WTC11 (cell line): ENCODE results near the gene C2orf80. TPM values are rescaled to one million over a fixed set of nuclear protein-coding genes. Genes with fewer than 3 reads are reported as not detected.

Source experiments
- ATAC-seq: fragments of 200-7000 bp; cut with Tn5 transposase; 2 replicates; pipeline ENCODE4 v1.10.0; 2021; ENCODE audit warnings: mild to moderate bottlenecking, moderate library complexity
- CTCF ChIA-PET: fragments of 300-600 bp; sonication (Branson Sonifier 250); formaldehyde crosslinking; loops from one replicate; lab custom pipeline; 2021; ENCODE audit warnings: antibody characterized with exemption; lab: Charles Lee
- POLR2A ChIA-PET: fragments of 350-600 bp; sonication (Branson Sonifier 250); formaldehyde crosslinking; loops from one replicate; lab custom pipeline; 2021; ENCODE audit warnings: antibody characterized with exemption; lab: Charles Lee
- DNase-seq: peaks from one replicate; pipeline ENCODE4 v3.0.0; 2021; ENCODE audit warnings: low spot score
- H3K27ac Mint-ChIP-seq: 2 replicates; pipeline ENCODE4 v1.8.0; 2021; ENCODE audit warnings: mixed read lengths
- H3K27me3 Mint-ChIP-seq: 2 replicates; pipeline ENCODE4 v1.8.0; 2021; ENCODE audit warnings: low read depth, mild to moderate bottlenecking, moderate library complexity, mixed read lengths
- H3K36me3 Mint-ChIP-seq: 2 replicates; pipeline ENCODE4 v1.8.0; 2021; ENCODE audit warnings: mixed read lengths
- H3K4me1 Mint-ChIP-seq: 2 replicates; pipeline ENCODE4 v1.8.0; 2022; ENCODE audit warnings: mixed read lengths
- H3K4me3 Mint-ChIP-seq: 2 replicates; pipeline ENCODE4 v1.8.0; 2021; ENCODE audit warnings: mild to moderate bottlenecking, moderate library complexity, mixed read lengths
- H3K9me3 Mint-ChIP-seq: 2 replicates; pipeline ENCODE4 v1.8.0; 2021; ENCODE audit warnings: mixed read lengths
- E2F5 ChIP-seq: sonication (generic); formaldehyde crosslinking; IDR thresholded peaks from 2 replicates; pipeline ENCODE4 v1.8.1; 2022; ENCODE audit warnings: mild to moderate bottlenecking, moderate library complexity, missing genetic modification reagents
- FOXJ3 ChIP-seq: sonication (generic); formaldehyde crosslinking; IDR thresholded peaks from 2 replicates; pipeline ENCODE4 v1.9.0; 2021; ENCODE audit warnings: missing genetic modification reagents, mild to moderate bottlenecking, borderline replicate concordance
- FOXK1 ChIP-seq: sonication (generic); formaldehyde crosslinking; IDR thresholded peaks from 2 replicates; pipeline ENCODE4 v1.8.0; 2022; ENCODE audit warnings: mild to moderate bottlenecking, moderate library complexity, missing genetic modification reagents
- FOXP1 ChIP-seq: sonication (generic); formaldehyde crosslinking; IDR thresholded peaks from 2 replicates; pipeline ENCODE4 v1.8.0; 2022; ENCODE audit warnings: missing genetic modification reagents, mild to moderate bottlenecking, moderate library complexity, borderline replicate concordance
- KAT7 ChIP-seq: sonication (generic); formaldehyde crosslinking; IDR thresholded peaks from 2 replicates; pipeline ENCODE4 v1.8.1; 2023; ENCODE audit warnings: missing genetic modification reagents, mild to moderate bottlenecking, borderline replicate concordance
- PRRX2 ChIP-seq: fragments of 250-450 bp; sonication (Bioruptor Pico); IDR thresholded peaks from 2 replicates; pipeline ENCODE4 v1.8.0; 2021; ENCODE audit warnings: mild to moderate bottlenecking
- SOX15 ChIP-seq: fragments of 250-450 bp; sonication (Bioruptor Pico); IDR thresholded peaks from 2 replicates; pipeline ENCODE4 v1.9.0; 2021; ENCODE audit warnings: mild to moderate bottlenecking
- USF2 ChIP-seq: sonication (generic); formaldehyde crosslinking; IDR thresholded peaks from 2 replicates; pipeline ENCODE4 v1.8.1; 2023; ENCODE audit warnings: mild to moderate bottlenecking, missing genetic modification reagents, moderate library complexity
- ZNF263 ChIP-seq: sonication (generic); formaldehyde crosslinking; IDR thresholded peaks from 2 replicates; pipeline ENCODE4 v1.8.1; 2022; ENCODE audit warnings: low read depth, mild to moderate bottlenecking, moderate library complexity, missing genetic modification reagents
- ZNF671 ChIP-seq: fragments of 250-450 bp; sonication (Bioruptor Pico); IDR thresholded peaks from 2 replicates; pipeline ENCODE4 v1.8.0; 2021; ENCODE audit warnings: mild to moderate bottlenecking
- total RNA-seq: library from RNA; stranded (reverse); gene quantifications from 3 replicates; pipeline ENCODE4 v1.2.3, GENCODE V29; 2021
- TF ChIP-seq, protein P1 (sequence below): sonication (generic); formaldehyde crosslinking; IDR thresholded peaks from 2 replicates; pipeline ENCODE4 v1.8.0; 2022; ENCODE audit warnings: missing genetic modification reagents
- TF ChIP-seq, protein P2 (sequence below): sonication (generic); formaldehyde crosslinking; IDR thresholded peaks from 2 replicates; pipeline ENCODE4 v1.8.1; 2022; ENCODE audit warnings: missing genetic modification reagents, borderline replicate concordance
- TF ChIP-seq, protein P3 (sequence below): fragments of 200-600 bp; IDR thresholded peaks from 2 replicates; pipeline ENCODE4 v1.8.0; 2022; ENCODE audit warnings: antibody characterized with exemption
- TF ChIP-seq, protein P4 (sequence below): sonication (generic); formaldehyde crosslinking; IDR thresholded peaks from 2 replicates; pipeline ENCODE4 v1.8.1; 2023; ENCODE audit warnings: mild to moderate bottlenecking, missing genetic modification reagents

Gene C2orf80
- total RNA-seq, 1 experiment from 2014 or later, result 0.87 TPM

DNA sequence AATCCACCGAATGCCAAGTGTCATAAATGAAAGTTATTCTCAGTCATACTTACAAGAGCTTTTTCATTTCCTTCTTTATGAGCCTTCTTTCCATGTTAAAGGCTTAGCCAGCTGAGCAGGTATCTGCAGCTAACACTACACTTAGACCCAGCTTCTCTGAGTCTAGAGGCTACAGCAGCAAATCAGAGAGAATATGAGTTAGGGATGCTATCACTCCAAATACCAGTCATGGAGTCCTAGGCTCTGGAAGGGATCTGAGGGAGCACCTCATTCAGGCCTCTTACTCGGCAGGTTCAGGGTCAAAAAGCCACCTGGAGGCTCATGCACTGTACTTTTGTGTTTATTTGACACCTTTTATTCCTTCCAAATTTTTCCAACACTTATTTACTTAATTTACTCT lies 2.9 kb downstream of the C2orf80 start:
- Mint-ChIP-seq H3K9me3 (no peaks in the 10 kb centered on the region), H3K4me3 (no peak overlapping the region), H3K27me3 (no peaks in the 10 kb centered on the region), H3K4me1 (peaks cover 78% of the 10 kb centered on the region), H3K36me3 (no peaks in the 10 kb centered on the region), H3K27ac (no peak overlapping the region; the same call in 1 of the 2 replicates)
- ChIA-PET CTCF (interaction anchor here (0.6 to 1.3 kb wide), 4 partner anchors 10 to 85 kb away, joined by 3 to 6 read pairs (median 4); partner anchors contain the start of gene IDH1), POLR2A (no interaction called here)
- peak; percentile 45 for ATAC-seq
- TF ChIP-seq, protein P1, sequence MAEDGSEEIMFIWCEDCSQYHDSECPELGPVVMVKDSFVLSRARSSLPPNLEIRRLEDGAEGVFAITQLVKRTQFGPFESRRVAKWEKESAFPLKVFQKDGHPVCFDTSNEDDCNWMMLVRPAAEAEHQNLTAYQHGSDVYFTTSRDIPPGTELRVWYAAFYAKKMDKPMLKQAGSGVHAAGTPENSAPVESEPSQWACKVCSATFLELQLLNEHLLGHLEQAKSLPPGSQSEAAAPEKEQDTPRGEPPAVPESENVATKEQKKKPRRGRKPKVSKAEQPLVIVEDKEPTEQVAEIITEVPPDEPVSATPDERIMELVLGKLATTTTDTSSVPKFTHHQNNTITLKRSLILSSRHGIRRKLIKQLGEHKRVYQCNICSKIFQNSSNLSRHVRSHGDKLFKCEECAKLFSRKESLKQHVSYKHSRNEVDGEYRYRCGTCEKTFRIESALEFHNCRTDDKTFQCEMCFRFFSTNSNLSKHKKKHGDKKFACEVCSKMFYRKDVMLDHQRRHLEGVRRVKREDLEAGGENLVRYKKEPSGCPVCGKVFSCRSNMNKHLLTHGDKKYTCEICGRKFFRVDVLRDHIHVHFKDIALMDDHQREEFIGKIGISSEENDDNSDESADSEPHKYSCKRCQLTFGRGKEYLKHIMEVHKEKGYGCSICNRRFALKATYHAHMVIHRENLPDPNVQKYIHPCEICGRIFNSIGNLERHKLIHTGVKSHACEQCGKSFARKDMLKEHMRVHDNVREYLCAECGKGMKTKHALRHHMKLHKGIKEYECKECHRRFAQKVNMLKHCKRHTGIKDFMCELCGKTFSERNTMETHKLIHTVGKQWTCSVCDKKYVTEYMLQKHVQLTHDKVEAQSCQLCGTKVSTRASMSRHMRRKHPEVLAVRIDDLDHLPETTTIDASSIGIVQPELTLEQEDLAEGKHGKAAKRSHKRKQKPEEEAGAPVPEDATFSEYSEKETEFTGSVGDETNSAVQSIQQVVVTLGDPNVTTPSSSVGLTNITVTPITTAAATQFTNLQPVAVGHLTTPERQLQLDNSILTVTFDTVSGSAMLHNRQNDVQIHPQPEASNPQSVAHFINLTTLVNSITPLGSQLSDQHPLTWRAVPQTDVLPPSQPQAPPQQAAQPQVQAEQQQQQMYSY (CRISPR knock-in tag), result peak; percentile 93
- TF ChIP-seq, protein P2, sequence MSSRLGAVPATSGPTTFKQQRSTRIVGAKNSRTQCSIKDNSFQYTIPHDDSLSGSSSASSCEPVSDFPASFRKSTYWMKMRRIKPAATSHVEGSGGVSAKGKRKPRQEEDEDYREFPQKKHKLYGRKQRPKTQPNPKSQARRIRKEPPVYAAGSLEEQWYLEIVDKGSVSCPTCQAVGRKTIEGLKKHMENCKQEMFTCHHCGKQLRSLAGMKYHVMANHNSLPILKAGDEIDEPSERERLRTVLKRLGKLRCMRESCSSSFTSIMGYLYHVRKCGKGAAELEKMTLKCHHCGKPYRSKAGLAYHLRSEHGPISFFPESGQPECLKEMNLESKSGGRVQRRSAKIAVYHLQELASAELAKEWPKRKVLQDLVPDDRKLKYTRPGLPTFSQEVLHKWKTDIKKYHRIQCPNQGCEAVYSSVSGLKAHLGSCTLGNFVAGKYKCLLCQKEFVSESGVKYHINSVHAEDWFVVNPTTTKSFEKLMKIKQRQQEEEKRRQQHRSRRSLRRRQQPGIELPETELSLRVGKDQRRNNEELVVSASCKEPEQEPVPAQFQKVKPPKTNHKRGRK (CRISPR knock-in tag), result no peak
- no peak for TF ChIP-seq FOXJ3 (CRISPR knock-in tag)
- DNase-seq, result no peak

DNA sequence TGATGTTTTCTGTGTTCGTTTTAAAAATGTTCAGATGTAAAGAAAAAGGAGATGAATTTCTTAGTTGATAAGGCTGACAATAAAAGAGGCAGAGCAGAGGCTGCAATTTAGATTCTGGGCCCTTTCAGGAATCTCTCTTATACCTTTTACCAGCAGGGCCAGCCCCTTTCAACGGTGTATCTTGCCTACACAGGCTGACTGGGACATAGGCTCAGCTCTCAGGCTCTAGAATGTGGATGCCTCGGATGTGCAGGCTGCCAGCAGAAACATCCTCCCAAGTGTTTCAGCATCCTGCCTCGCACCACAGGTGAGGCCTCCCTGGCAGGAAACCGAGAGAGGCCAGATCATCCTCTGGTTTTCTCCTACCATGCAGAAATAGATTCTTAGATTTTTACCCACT lies 3.4 kb downstream of the C2orf80 start:
- Mint-ChIP-seq H3K4me3 (no peak overlapping the region), H3K36me3 (no peaks in the 10 kb centered on the region), H3K4me1 (peaks cover 78% of the 10 kb centered on the region), H3K27me3 (no peaks in the 10 kb centered on the region), H3K27ac (no peak overlapping the region; the same call in 1 of the 2 replicates), H3K9me3 (no peaks in the 10 kb centered on the region)
- DNase-seq (no peak), ATAC-seq (peak; percentile 53)
- TF ChIP-seq, protein P3, sequence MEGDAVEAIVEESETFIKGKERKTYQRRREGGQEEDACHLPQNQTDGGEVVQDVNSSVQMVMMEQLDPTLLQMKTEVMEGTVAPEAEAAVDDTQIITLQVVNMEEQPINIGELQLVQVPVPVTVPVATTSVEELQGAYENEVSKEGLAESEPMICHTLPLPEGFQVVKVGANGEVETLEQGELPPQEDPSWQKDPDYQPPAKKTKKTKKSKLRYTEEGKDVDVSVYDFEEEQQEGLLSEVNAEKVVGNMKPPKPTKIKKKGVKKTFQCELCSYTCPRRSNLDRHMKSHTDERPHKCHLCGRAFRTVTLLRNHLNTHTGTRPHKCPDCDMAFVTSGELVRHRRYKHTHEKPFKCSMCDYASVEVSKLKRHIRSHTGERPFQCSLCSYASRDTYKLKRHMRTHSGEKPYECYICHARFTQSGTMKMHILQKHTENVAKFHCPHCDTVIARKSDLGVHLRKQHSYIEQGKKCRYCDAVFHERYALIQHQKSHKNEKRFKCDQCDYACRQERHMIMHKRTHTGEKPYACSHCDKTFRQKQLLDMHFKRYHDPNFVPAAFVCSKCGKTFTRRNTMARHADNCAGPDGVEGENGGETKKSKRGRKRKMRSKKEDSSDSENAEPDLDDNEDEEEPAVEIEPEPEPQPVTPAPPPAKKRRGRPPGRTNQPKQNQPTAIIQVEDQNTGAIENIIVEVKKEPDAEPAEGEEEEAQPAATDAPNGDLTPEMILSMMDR, result no peak
- TF ChIP-seq KAT7 (CRISPR knock-in tag), result no peak
- CTCF ChIA-PET, result interaction anchor here (0.6 to 1.3 kb wide), 4 partner anchors 10 to 85 kb away, joined by 3 to 6 read pairs (median 4); partner anchors contain the start of gene IDH1
- POLR2A ChIA-PET, result no interaction called here

GRCh38 chr2:208183972-208184705 lies 5.7 kb downstream of the C2orf80 start:
- H3K27ac Mint-ChIP-seq, result peak overlapping the region; percentile 89
- peak overlapping the region; percentile 67 for H3K4me3 Mint-ChIP-seq
- no peak for DNase-seq
- ChIA-PET POLR2A (interaction anchor here (0.8 kb wide), 1 partner anchor 9 kb away, joined by 3 read pairs; no protein-coding TSS in a partner anchor), CTCF (interaction anchor here (1.2 to 3.2 kb wide), 4 partner anchors 9 to 95 kb away, joined by 3 to 22 read pairs (median 9); partner anchors contain the start of gene IDH1)
- H3K9me3 Mint-ChIP-seq, result no peaks in the 10 kb centered on the region
- no peaks in the 10 kb centered on the region for H3K27me3 Mint-ChIP-seq
- peak; percentile 8; the same call in 1 of the 2 replicates for ATAC-seq
- peaks cover 66% of the 10 kb centered on the region for H3K4me1 Mint-ChIP-seq
- TF ChIP-seq SOX15, result no peak
- TF ChIP-seq ZNF263 (CRISPR knock-in tag), result no peak
- H3K36me3 Mint-ChIP-seq, result no peaks in the 10 kb centered on the region

- ATAC-seq, result peak; percentile 84
- no peaks in the 10 kb centered on the region for H3K9me3 Mint-ChIP-seq
Observed at GRCh38 chr2:208183526-208183925, 6.3 kb downstream of the C2orf80 start.

More at GRCh38 chr2:208183526-208183925, 6.3 kb downstream of the C2orf80 start:
- DNase-seq, result peak; percentile 56
- TF ChIP-seq, protein P4, sequence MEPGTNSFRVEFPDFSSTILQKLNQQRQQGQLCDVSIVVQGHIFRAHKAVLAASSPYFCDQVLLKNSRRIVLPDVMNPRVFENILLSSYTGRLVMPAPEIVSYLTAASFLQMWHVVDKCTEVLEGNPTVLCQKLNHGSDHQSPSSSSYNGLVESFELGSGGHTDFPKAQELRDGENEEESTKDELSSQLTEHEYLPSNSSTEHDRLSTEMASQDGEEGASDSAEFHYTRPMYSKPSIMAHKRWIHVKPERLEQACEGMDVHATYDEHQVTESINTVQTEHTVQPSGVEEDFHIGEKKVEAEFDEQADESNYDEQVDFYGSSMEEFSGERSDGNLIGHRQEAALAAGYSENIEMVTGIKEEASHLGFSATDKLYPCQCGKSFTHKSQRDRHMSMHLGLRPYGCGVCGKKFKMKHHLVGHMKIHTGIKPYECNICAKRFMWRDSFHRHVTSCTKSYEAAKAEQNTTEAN (CRISPR knock-in tag), result no peak
- TF ChIP-seq E2F5 (CRISPR knock-in tag) (no peak), FOXJ3 (CRISPR knock-in tag) (no peak), FOXP1 (CRISPR knock-in tag) (no peak), FOXK1 (no peak), USF2 (CRISPR knock-in tag) (no peak), PRRX2 (CRISPR knock-in tag) (no peak), ZNF671 (no peak)
- TF ChIP-seq, all 79 proteins: peak for 0
- Mint-ChIP-seq H3K4me1 (peaks cover 65% of the 10 kb centered on the region), H3K27me3 (no peaks in the 10 kb centered on the region), H3K27ac (peak overlapping the region; percentile 61; the same call in 1 of the 2 replicates), H3K4me3 (peak overlapping the region; percentile 67), H3K36me3 (no peaks in the 10 kb centered on the region)
- POLR2A ChIA-PET, result no interaction called here
- CTCF ChIA-PET, result interaction anchor here (1.2 to 3.2 kb wide), 4 partner anchors 8 to 95 kb away, joined by 3 to 22 read pairs (median 9); partner anchors contain the start of gene IDH1
